ENCODE measurements around the gene PRKCA.

PRKCA gene

DNA sequence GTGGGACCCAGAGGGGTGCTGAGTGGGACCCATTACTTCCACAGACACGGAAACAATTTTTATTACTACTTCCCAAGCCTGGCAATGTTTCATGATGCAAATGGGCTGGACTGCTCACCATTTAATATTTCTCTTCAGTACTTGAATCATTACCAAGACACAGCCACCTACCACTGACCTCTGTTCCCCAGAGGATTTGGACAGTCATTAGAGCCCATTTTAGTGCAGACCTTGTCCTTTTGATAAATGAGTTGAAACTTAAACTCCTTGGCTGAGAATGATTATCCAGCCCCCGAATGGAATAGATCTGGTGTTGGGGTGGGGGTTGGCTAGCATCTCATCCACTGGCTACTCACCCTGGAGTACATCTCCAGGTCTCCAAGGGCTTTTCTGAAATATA is 39.6 kb upstream of the PRKCA start:
- H3K4me3 ChIP-seq (ENCODE audit: low read depth, low read length): no peak overlapping the region
- DNase-seq (ENCODE audit: low read depth): no peak
- TF ChIP-seq, protein P1, sequence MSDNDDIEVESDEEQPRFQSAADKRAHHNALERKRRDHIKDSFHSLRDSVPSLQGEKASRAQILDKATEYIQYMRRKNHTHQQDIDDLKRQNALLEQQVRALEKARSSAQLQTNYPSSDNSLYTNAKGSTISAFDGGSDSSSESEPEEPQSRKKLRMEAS (IDR thresholded peaks at IDR 0.05; ENCODE audit: low read depth, low read length): no peak
- TF ChIP-seq CTCF (IDR thresholded peaks at IDR 0.05; ENCODE audit: low read depth, low read length) (no peak), POLR2A (IDR thresholded peaks at IDR 0.05; ENCODE audit: extremely low read depth, insufficient read length) (no peak), MYC (IDR thresholded peaks at IDR 0.05; ENCODE audit: low read depth, low read length) (no peak)

GRCh38 chr17:66264696-66265095 is 37.7 kb upstream of the PRKCA start:
- DNase-seq (ENCODE audit: low read depth): no peak
- H3K4me3 ChIP-seq (ENCODE audit: low read depth, low read length): no peak overlapping the region
- TF ChIP-seq, protein P1 (IDR thresholded peaks at IDR 0.05; ENCODE audit: low read depth, low read length): no peak
- TF ChIP-seq CTCF (IDR thresholded peaks at IDR 0.05; ENCODE audit: low read depth, low read length) (no peak), POLR2A (IDR thresholded peaks at IDR 0.05; ENCODE audit: extremely low read depth, insufficient read length) (no peak), MYC (IDR thresholded peaks at IDR 0.05; ENCODE audit: low read depth, low read length) (no peak)

GRCh38 chr17:66268247-66268927 is 34.0 kb upstream of the PRKCA start:
- DNase-seq (ENCODE audit: low read depth): no peak
- no peak for TF ChIP-seq MYC (IDR thresholded peaks at IDR 0.05; ENCODE audit: low read depth, low read length)
- TF ChIP-seq, protein P1 (IDR thresholded peaks at IDR 0.05; ENCODE audit: low read depth, low read length): no peak
- no peak for TF ChIP-seq CTCF (IDR thresholded peaks at IDR 0.05; ENCODE audit: low read depth, low read length)
- TF ChIP-seq POLR2A (IDR thresholded peaks at IDR 0.05; ENCODE audit: extremely low read depth, insufficient read length): no peak
- H3K4me3 ChIP-seq (ENCODE audit: low read depth, low read length): no peak overlapping the region

- TF ChIP-seq MYC (IDR thresholded peaks at IDR 0.05; ENCODE audit: low read depth, low read length): no peak
- DNase-seq (ENCODE audit: low read depth): no peak
- H3K4me3 ChIP-seq (ENCODE audit: low read depth, low read length): no peak overlapping the region
Observed at GRCh38 chr17:66270106-66270505, 32.3 kb upstream of the PRKCA start.

DNA sequence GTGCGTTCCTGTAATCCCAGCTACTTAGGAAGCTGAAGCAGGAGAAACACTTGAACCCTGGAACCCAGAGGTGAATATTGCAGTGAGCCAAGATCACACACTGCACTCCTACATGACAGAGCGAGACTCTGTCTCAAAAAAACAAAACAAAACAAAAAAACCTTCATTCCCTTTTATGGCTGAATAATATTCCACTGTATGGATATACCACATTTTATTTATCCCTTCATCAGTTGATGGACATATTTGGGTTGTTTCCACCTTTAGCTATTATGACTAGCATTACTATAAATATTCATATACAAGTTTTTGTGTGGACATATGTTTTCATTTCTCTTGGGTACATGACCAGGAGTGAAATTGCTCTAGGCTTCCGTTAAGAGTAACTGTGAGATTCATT is 30.9 kb upstream of the PRKCA start:
- TF ChIP-seq, protein P1 (IDR thresholded peaks at IDR 0.05; ENCODE audit: low read depth, low read length): no peak
- no peak for TF ChIP-seq MYC (IDR thresholded peaks at IDR 0.05; ENCODE audit: low read depth, low read length)
- TF ChIP-seq POLR2A (IDR thresholded peaks at IDR 0.05; ENCODE audit: extremely low read depth, insufficient read length): no peak
- TF ChIP-seq CTCF (IDR thresholded peaks at IDR 0.05; ENCODE audit: low read depth, low read length): no peak
- DNase-seq (ENCODE audit: low read depth): no peak
- no peak overlapping the region for H3K4me3 ChIP-seq (ENCODE audit: low read depth, low read length)

DNA sequence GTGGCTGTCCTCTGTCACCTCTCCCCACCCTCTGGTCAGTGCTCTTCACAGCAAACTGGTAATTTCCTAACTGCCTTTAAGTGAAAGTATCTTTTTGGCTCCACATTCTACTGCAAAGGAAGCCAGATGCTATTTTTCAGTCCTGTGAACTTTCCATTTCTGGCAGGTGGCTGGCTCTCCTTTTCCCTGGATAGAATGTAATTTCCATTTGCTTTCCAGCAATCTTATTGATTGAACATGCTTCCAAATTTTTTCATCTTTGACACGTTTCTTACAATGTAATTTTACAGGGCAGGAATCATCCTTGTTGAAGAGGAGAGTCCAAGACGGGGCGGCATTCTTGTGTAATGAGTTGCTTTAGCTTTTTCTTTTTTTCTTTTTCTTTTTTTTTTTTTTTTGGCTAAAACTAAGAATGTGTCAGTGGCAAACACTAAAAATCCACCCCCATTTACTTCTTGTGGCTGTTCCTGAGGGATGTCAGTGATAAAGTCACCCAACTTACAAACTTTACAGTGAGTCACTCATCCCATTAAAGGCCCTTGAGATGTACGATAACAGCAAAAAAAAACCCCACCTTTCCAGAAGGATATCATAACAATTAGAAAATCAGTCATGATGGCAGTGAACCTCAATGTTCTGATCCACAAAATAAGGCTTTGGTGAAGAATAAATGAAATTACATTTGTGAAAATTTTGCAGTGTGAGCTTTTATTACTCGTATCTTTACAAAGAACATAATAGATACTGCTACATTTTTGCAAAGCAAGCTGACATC is 29.4 kb upstream of the PRKCA start:
- TF ChIP-seq POLR2A (IDR thresholded peaks at IDR 0.05; ENCODE audit: extremely low read depth, insufficient read length): no peak
- TF ChIP-seq CTCF (IDR thresholded peaks at IDR 0.05; ENCODE audit: low read depth, low read length): no peak
- TF ChIP-seq, protein P1 (IDR thresholded peaks at IDR 0.05; ENCODE audit: low read depth, low read length): no peak
- TF ChIP-seq MYC (IDR thresholded peaks at IDR 0.05; ENCODE audit: low read depth, low read length): no peak
- DNase-seq (ENCODE audit: low read depth): no peak
- H3K4me3 ChIP-seq (ENCODE audit: low read depth, low read length): no peak overlapping the region

All from NB4 (cell line).